Ovary (tissue), 3 donors: ENCODE measurements around the gene GBP2.

Experiments used
- EP300 ChIP-seq: sonication (generic); formaldehyde crosslinking; IDR thresholded peaks from one replicate; pipeline ENCODE4 v1.6.1; 2017; ENCODE audit warnings: antibody characterized with exemption
- POLR2A ChIP-seq: fragments of 450-650 bp; IDR thresholded peaks from one replicate; pipeline ENCODE4 v1.6.1; 2017; ENCODE audit warnings: antibody characterized with exemption, mild to moderate bottlenecking, moderate library complexity
- TF ChIP-seq, protein P1 (sequence below), 3 donors: fragments of 450-650 bp in 2 of 3; fragments of 200-600 bp in 1 of 3; IDR thresholded peaks; one replicate each; pipeline versions ENCODE4 v1.5.1 to v1.8.0; 2016 to 2022; ENCODE audit warnings: antibody characterized with exemption in 3 of 3, mild to moderate bottlenecking in 1 of 3
- donor health status: DM: no; HTN: no; CAD: no.

DNA sequence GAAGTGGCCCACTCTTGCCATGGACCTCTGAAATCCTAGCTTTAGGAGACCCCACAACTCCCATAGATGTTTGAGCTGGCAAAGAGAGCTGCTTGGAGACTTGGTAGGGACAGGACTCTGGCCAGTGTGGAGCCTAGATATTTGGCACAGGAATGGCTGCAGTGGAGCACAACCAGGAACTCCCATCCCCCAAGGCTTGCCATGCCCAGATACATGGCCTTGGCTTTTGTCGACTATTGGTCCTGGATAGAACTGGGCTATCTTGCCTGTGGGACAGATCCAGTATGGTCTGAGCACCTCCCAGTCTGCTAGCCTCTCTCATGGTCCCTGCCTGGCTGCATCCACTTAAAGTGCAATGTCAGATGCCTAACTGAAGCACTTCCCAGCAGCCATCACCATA is 7.8 kb upstream of the GBP2 start:
- TF ChIP-seq, protein P1, sequence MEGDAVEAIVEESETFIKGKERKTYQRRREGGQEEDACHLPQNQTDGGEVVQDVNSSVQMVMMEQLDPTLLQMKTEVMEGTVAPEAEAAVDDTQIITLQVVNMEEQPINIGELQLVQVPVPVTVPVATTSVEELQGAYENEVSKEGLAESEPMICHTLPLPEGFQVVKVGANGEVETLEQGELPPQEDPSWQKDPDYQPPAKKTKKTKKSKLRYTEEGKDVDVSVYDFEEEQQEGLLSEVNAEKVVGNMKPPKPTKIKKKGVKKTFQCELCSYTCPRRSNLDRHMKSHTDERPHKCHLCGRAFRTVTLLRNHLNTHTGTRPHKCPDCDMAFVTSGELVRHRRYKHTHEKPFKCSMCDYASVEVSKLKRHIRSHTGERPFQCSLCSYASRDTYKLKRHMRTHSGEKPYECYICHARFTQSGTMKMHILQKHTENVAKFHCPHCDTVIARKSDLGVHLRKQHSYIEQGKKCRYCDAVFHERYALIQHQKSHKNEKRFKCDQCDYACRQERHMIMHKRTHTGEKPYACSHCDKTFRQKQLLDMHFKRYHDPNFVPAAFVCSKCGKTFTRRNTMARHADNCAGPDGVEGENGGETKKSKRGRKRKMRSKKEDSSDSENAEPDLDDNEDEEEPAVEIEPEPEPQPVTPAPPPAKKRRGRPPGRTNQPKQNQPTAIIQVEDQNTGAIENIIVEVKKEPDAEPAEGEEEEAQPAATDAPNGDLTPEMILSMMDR (IDR thresholded peaks at IDR 0.05): no peak
- no peak for TF ChIP-seq POLR2A
- no peak for TF ChIP-seq EP300
